H4 (cell line): ENCODE results near the gene BIVM. TPM values are rescaled to one million over a fixed set of nuclear protein-coding genes. Genes with fewer than 3 reads are reported as not detected.

ENCODE experiments used
- DNase-seq: peaks from one replicate; pipeline ENCODE4 v3.0.0-alpha.2; 2015; ENCODE audit warnings: low spot score
- total RNA-seq: library from RNA; depleted of rRNA; stranded (reverse); fragments of >200 nt; shearing (Covaris generic); gene quantifications from 2 replicates; pipeline ENCODE4 v1.2.3, GENCODE V29; 2014

BIVM gene
- total RNA-seq, 1 experiment from 2014 or later: 6.3 TPM

DNA sequence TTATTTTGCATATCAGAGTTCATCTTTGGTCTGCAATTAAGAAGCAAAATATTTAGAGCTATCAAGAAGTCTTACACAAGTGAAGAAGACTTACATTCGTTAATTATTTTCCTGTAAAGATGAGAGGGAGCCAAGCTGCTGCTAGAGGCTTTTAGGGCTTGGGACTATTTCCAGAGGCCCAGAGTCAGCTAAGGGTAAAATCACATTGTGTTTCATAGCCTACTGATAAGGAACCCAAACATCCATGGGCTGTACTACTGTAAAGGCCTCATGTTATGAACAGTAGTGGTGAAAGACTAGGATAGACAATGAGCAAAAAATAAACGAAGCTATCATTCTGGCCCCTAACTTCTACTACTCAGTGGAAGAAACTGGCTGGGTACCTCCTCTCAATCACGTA lies 14.4 kb upstream of the BIVM start:
- DNase-seq: no peak

DNA sequence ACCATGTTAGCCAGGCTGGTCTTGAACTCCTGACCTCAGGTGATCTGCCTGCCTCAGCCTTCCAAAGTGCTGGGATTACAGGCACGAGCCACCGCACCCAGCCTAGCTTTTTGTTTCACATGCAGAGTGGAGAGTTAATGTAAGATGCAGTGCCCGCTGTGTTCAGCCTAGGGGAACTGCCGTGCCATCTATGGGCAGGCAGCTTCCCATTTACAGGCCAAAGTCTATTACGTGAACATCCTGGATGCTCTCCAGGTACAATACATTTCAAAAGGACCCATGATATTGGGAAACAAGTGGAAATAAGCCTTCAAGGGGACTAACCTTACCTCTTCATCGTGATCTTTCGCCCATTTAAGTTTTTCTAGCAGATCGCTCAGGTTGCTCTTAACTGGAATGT lies 10.2 kb upstream of the BIVM start:
- no peak for DNase-seq

DNA sequence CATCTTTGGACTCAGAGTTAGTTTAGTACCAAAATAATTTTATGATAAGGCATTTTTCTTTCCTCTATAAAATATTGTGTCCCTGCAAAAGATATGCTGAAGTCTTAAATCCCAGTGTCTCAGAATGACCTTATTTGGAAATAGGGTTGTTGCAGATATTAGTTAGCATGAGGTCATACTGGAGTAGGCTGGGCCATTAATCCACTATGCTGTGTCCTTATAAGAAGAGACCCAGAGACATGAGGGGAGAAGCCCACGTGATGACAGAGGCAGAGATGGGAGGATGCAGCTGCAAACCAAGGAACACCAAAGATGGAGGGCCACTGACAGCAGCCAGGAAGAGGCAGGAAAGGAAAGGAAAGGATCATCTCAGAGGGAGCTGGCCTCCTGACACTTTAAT lies 6.5 kb upstream of the BIVM start:
- DNase-seq: no peak

- DNase-seq: no peak
Measured at GRCh38 chr13:102793611-102794355, 5.1 kb upstream of the BIVM start.

GRCh38 chr13:102799426-102800144 lies 666 bp downstream of the BIVM start:
- no peak for DNase-seq

DNA sequence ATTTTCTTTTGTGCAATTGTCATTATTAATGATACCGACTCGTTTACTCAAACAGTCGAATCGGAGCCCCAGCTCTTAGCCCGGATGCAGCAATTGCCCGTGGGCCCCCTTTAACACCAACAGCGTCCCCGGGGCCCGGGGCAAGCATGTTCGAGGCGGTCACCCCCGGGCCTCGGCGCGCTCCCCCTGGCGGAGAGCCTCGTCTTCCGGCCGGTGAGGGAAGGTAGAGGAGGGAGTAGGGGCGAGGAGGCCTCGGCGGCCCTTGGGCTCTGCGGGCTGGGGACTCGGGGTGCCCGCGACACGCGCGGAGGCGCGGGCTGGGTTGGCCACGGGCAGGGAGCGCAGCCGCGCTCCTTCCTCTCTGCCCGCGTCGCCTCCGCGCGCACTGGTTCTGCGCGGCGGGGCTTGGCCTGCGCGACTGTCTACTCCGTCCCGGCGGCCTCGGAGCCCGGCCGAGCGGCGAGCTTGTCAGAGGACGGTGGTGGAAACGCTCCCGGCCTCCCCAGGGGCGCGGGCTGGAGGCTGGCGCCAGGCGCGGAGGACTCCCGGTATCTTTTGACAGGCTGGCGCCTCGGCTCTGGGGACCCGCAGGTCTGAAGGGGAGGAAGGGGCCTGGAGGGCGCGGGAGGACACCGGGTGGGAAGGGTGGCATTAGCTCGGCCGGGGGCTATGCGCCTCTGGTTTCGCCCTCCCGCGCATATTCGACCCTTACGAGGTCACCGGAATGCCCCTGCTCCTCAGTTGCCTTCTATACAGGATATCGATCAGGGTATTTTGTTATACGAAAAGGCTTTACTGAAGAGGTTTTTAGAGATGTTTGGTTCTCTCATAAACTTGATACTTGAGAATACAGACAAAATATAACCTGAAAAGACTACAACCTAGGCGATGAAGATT lies 1.5 kb downstream of the BIVM start:
- DNase-seq: peak; percentile 32

DNA sequence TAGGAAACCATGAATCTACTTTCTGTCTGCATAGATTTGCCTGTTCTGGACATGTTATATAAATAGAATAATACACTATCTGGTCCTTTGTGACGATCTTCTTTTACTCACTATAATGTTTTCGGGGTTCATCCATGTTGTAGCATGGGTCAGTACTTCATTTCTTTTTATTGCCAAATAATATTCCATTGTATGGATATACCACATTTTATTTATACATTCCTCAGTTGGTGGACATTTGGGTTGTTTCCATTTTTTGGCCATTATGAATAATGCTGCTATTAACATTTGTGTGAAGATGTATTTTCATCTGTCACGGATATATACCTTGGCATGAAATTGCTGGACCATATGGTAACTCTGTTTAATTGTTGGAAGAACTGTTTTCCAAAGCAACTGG lies 6.8 kb downstream of the BIVM start:
- no peak for DNase-seq

DNA sequence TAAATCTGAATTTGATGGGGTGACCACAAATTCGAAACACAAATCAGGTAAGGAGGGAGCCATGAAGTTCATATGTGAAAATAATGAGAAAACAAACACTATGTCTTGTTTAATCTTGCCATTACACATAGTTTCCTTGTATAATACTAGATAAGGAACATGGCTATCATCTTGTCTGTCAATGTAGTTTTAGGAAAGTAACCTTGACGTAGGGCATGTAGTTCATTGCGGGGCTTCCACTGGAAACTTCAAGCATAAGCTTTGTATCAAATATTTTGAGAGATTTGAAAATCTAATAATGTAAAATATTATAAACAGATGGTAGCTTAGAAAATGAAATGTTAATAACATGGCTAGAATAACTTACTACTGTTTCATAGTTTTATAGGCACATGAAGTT lies 8.8 kb downstream of the BIVM start:
- DNase-seq: no peak

DNA sequence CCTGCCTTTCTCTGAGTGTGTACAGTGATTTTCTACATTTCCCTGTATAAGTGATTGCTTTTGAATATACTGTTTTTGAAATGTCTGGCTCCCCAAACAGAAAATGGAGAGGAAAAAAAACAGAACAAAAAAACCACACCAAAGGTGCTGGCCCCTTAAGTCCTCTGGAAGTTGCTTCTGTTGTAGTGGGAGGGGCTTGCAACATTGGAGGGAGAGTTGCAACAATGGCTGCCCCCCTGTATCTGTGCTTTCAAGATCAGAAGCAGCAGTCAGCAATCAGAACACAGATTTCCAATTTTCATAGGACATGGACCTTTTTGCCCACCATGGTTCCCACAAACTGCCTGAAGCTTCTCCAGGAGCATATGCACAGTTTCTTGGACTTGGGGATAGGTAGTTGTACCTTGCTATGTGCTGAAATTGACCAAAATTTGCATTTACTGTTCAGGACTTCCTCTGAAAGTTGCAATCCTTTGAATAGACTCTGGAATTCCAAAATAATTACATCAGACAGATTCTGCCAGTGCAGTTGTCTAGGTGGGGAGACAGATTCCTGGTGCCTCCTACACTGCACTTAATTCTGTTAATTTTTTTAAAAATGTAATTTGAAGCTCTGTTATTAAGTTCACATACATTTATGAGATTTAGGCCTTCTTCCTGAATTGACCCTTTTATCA lies 13.8 kb downstream of the BIVM start:
- DNase-seq: no peak

GRCh38 chr13:102814025-102814607 lies 15.2 kb downstream of the BIVM start:
- DNase-seq: no peak

DNA sequence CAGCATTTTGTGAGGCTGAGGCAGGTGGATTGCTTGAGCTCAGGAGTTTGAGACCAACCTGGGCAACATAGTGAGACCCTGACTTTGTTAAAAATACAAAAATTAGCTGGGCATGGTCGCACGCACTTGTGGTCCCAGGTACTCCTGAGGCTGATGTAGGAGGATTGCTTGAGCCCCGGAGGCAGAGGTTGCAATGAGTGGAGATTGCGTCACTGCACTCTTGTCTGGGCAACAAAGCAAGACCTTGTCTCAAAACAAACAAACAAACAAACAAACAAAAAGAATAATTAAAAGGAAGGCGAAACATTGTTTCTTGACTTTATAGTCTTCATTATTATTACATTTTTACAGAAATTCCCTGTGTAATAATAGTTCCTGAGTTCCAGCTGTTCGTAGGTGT lies 15.9 kb downstream of the BIVM start:
- no peak for DNase-seq

DNA sequence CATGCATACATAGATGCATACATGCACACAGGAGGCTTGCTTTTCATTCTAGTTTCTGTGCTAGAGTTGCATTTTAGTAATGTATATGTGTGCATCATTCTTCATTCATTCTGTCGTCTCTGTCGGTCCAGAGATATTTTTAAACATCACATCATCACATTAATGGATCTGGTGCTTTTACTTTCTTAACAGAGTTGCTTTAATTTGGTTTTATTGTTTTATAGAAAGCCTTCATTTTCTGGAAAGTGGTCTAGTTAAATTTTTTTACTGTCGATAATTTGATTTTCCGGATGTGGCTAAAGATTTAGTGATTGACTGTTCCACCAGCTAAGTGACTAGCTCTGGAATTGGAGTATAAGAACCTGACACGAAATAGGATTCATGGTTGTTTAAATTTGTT lies 16.9 kb downstream of the BIVM start:
- no peak for DNase-seq

DNA sequence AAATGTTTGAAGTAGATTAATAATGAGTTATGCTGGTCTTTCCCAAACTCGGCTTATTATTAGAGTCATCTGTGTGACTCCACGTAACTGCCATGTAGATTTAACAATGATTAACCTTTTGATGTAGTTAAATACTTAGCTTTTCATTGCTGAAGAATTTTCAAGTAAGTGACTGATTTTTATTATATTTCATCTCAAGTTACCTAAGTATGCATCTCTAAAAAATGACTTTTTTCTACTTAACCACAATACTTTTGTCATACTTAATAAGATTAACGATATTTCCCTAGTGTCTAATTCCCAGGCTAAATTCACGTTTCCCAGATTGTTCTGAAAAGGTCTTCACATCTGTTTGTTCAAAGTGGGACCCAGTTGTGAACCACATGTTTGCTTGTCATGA lies 17.8 kb downstream of the BIVM start:
- no peak for DNase-seq

- DNase-seq: no peak
Measured at GRCh38 chr13:102817241-102817640, 18.3 kb downstream of the BIVM start.

DNA sequence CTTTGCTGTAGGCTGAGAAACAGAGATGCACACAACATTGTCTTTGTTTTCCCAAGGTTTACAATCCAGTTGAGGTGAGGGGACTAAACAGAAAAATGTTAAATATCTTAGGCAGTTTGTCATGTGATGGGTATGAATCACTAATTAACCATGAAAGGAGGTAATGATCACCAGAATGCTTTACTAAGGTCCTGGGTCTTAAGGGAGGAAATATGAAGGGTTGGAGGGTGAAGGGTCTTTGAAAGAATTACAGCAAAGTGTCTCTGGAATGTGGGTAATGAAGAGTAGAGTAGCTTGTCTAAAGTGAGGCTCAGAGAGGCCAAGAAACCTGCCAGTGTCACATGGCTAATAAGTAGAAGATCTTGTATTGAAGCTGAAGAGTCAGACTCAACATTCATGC lies 19.0 kb downstream of the BIVM start:
- DNase-seq: no peak

DNA sequence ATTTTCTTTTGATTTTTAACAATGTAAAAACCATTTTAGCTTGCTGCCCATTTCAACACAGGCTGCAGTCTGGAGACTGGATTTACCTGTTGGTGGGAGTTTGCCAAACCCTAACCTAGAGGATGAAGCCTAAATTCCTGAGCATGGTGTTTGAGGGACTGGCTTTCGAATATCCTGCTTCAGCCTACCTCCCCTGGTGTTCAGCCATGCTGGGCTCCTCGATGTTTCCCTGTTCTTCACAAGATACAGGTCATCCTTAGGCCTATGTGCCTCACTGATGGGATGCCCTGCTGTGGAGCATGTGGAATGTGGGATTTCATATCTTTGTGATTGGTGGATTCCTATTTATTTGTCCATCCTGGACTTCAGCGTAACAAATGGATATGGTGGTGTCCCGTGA lies 26.5 kb downstream of the BIVM start:
- DNase-seq: no peak

DNA sequence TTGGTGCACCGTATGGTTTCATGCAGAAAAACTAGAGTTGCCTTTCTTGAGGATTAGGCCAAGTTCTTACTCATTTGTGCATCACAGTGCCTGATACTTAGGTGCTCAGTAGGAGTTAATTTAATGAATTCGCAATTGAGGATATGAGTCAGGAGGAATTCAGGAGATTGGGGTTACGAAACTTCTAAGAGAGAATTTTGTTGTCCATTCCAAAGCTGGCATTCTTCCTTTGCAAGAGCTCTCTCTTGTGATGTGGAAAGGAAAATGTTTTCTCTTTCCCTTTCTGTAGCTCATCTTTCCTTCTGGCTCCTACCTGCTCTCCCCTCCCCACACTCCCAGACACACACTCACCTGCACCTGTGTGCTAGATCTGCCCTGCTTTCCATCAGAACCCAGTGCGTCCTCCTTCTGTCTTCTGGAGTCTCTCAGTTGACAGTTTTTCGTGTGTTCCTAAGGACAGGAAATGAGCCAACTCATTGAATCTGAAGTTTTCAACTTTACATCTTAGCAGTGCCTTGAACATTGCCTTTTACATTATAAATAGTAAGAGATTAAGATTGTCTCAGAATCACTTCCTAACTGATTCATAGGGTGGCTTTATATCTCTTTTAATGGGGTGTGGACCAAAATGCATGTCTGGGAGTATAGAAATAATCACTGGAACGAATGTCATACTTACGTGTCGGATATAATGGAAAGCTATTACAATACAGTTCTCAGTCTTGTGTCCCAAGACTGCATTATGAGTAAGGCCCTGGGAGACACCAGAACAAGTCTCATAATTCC lies 27.2 kb downstream of the BIVM start:
- peak; percentile 37 for DNase-seq

DNA sequence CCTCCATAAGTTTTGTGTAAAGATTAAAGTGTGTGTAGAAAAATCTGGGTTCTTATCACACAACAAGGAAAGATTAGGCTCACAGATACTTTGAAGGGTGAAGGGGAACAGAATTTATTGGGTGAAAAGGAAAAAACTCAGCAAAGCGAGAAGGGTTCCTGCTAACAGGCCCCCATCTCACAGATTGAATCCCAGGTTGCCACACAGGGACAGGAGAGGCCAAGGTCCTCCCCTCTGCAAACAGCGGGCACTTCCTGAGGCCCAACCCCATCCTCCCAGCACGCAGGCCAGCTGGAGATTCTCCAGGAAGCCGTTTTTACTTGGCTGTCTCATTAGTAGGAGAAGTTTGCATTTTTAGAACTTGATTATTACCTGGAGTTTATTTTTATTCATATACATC lies 31.7 kb downstream of the BIVM start:
- no peak for DNase-seq

- DNase-seq: no peak
Measured at GRCh38 chr13:102836471-102836870, 37.6 kb downstream of the BIVM start.

DNA sequence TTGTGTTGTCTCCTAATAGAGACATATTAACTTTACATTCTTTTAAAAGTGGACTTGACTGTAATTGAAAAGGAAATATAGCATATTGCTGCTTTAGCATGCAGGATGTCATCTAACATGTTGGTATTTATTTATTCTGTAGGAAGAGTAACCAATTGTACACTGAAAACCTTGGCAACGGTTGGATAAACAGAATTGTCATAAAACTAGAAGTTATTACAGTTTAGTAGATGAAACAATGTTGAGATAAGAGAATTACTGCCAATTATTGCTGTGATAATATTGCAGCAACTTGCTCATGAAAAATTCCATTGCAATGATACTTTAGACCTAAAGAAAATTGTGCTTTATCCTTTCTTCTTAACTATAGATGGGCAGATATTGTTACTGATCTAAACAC lies 39.4 kb downstream of the BIVM start:
- DNase-seq: no peak

- DNase-seq: no peak
Measured at GRCh38 chr13:102838982-102839381, 40.1 kb downstream of the BIVM start.
